OCI-M2 (cell line): ENCODE results near the gene FAM219A.

ENCODE experiments used
- DNase-seq: peaks from one replicate; lab custom pipeline; 2025; ENCODE audit not compliant: unreplicated experiment; lab: John Stamatoyannopoulos, UW

FAM219A gene

GRCh38 chr9:34405719-34406118 is 52.7 kb downstream of the FAM219A start:
- no peak for DNase-seq

- no peak for DNase-seq
Observed at GRCh38 chr9:34403554-34404380, 54.6 kb downstream of the FAM219A start.

- DNase-seq, result no peak
Observed at GRCh38 chr9:34400686-34401602, 57.4 kb downstream of the FAM219A start.

- no peak for DNase-seq
Observed at GRCh38 chr9:34400275-34400674, 58.1 kb downstream of the FAM219A start.

GRCh38 chr9:34399729-34400128 is 58.6 kb downstream of the FAM219A start:
- DNase-seq, result no peak

GRCh38 chr9:34398875-34399274 is 59.5 kb downstream of the FAM219A start:
- DNase-seq, result no peak

- no peak for DNase-seq
Observed at GRCh38 chr9:34396276-34397214, 61.8 kb downstream of the FAM219A start.

GRCh38 chr9:34392511-34392910 is 65.9 kb downstream of the FAM219A start:
- DNase-seq, result no peak

GRCh38 chr9:34387239-34387638 is 71.1 kb downstream of the FAM219A start:
- DNase-seq, result no peak

- DNase-seq, result no peak
Observed at GRCh38 chr9:34386656-34387055, 71.7 kb downstream of the FAM219A start.

GRCh38 chr9:34385561-34386230 is 72.7 kb downstream of the FAM219A start:
- no peak for DNase-seq

GRCh38 chr9:34384368-34385165 is 73.8 kb downstream of the FAM219A start:
- no peak for DNase-seq

- no peak for DNase-seq
Observed at GRCh38 chr9:34383904-34384303, 74.5 kb downstream of the FAM219A start.

GRCh38 chr9:34382879-34383278 is 75.5 kb downstream of the FAM219A start:
- DNase-seq, result no peak

GRCh38 chr9:34382054-34382453 is 76.3 kb downstream of the FAM219A start:
- DNase-seq, result no peak

GRCh38 chr9:34381323-34381722 is 77.0 kb downstream of the FAM219A start:
- DNase-seq, result no peak

- DNase-seq, result no peak
Observed at GRCh38 chr9:34380511-34381315, 77.7 kb downstream of the FAM219A start.

GRCh38 chr9:34380034-34380510 is 78.3 kb downstream of the FAM219A start:
- DNase-seq, result no peak
